Right lobe of liver (tissue), 6 donors: ENCODE results near the gene POLR2C. TPM values are rescaled to one million over a fixed set of nuclear protein-coding genes. Genes with fewer than 3 reads are reported as not detected.
A peak's percentile ranks its signal among the peaks of the same experiment; 100 is the strongest.

Experiments used
- ATAC-seq, 4 donors: fragments of 200-7000 bp; cut with Tn5 transposase; one replicate each; pipeline ENCODE4 v1.9.1; 2020; ENCODE audit warnings: mild to moderate bottlenecking in 4 of 4, moderate library complexity in 4 of 4
- DNase-seq, 3 donors: peaks; one replicate each; pipeline ENCODE4 v3.0.0-alpha.2; 2020
- H3K27ac ChIP-seq, 3 donors: fragments of 200-600 bp; one replicate each; pipeline ENCODE4 v1.8.0; 2022
- H3K27me3 ChIP-seq, 2 donors: fragments of 200-600 bp; one replicate each; pipeline ENCODE4 v1.8.0; 2022
- H3K36me3 ChIP-seq, 4 donors: fragments of 200-600 bp; sonication (generic) in 1 of 4; one replicate each; pipeline versions ENCODE4 v1.5.1 to v1.8.0; 2017 to 2022; ENCODE audit warnings: control low read depth in 1 of 4
- H3K4me1 ChIP-seq, 4 donors: fragments of 200-600 bp; sonication (generic) in 1 of 4; one replicate each; pipeline versions ENCODE4 v1.5.1 to v1.8.0; 2017 to 2022; ENCODE audit warnings: control low read depth in 1 of 4
- H3K4me3 ChIP-seq, 3 donors: fragments of 200-600 bp; one replicate each; pipeline ENCODE4 v1.8.0; 2022
- H3K9me3 ChIP-seq, 4 donors: fragments of 200-600 bp; sonication (generic) in 1 of 4; one replicate each; pipeline versions ENCODE4 v1.5.1 to v1.8.0; 2017 to 2022; ENCODE audit warnings: control low read depth in 1 of 4
- POLR2A ChIP-seq: fragments of 450-650 bp; IDR thresholded peaks from one replicate; pipeline ENCODE4 v1.6.1; 2017; ENCODE audit warnings: antibody characterized with exemption, mild to moderate bottlenecking
- whole genome bisulfite sequencing: methylation state at CpG from one replicate; pipeline ENCODE4 v1.1.6; 2018; ENCODE audit warnings: low coverage, low lambda C conversion rate; ENCODE audit not compliant: insufficient coverage; ENCODE audit errors: missing lambda C conversion rate; 5-methylcytosine and 5-hydroxymethylcytosine counted together
- intact Hi-C, 2 donors: fragments of 100-400 bp; cut with DNase I; formaldehyde crosslinking; loops; one replicate each; pipeline versions ENCODE4 v1.11.2 to v1.14.1; 2022
- total RNA-seq, 6 experiments: library from RNA; depleted of rRNA in 2 of 6; stranded (reverse); fragments of >200 nt in 2 of 6; fragmentation: NEBNext Ultra II Directional in 3 of 6; extraction: Animal tissue kit (Norgen Biotek cat#: 25700) in 3 of 6; gene quantifications; one replicate each; pipeline versions ENCODE4 v1.1.0 to v1.2.4, GENCODE V29; 2016 to 2023
- TF ChIP-seq, protein P1 (sequence below), 4 donors: fragments of 200-600 bp in 3 of 4; fragments of 450-650 bp in 1 of 4; IDR thresholded peaks; one replicate each; pipeline versions ENCODE4 v1.5.1 to v1.8.0; 2016 to 2022; ENCODE audit warnings: antibody characterized with exemption in 4 of 4, mild to moderate bottlenecking in 2 of 4
- donor health status: DM: no; HTN: yes; CAD: no.
- donor health status: DM: no; HTN: no; CAD: no.
- donor health status: DM: no; HTN: no; CAD: no.
- donor health status: DM: no; HTN: yes; CAD: no.
- donor health status: DM: no; HTN: yes; CAD: no.

POLR2C gene
- total RNA-seq, 6 experiments from 2014 or later: 27.7 to 70.2 (median 35.4) TPM

DNA sequence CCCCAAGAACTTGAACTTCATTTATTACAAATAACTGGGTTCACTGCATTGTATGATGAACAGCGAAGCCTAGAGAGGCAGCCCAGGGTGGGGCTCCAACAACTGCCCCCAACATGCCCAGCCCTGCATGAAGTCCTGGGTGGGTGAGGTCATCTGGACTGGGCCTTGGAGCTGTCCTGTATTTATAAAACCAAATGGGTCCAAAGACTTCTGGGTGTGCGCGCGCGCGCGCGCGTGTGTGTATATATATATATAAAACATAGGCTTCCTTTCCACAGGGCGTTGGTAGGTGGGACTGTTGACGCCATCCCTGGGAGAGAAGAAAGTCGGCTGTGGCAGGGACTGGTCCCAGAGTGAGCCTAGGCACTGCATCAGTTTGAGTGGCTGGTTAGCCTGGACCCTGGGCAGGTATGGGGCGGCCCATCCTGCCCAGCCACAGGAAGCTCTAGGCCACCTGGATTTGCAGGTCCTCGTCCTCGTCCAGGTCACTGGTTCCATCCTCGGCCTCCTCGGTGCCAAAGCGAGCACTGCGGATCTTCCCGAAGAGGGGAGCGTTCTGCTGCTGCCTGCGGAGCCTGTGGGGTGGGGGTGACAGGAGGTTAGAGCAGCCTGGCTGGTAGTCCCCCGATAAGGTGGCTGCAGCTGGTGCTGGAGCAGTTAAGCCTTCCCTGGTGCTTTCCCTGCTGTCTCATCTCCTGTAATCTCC is 50.0 kb downstream of the POLR2C start:
- peaks cover 0 to 5% (median 0%) of the 10 kb centered on the region in 4 donors for H3K4me1 ChIP-seq
- ATAC-seq: no peak
- peak in 1 of 3 donors; percentile 48 for DNase-seq
- no peaks in the 10 kb centered on the region for H3K9me3 ChIP-seq
- WGBS: 99% methylated on average over 14 of the region's 23 CpGs
- TF ChIP-seq, protein P1, sequence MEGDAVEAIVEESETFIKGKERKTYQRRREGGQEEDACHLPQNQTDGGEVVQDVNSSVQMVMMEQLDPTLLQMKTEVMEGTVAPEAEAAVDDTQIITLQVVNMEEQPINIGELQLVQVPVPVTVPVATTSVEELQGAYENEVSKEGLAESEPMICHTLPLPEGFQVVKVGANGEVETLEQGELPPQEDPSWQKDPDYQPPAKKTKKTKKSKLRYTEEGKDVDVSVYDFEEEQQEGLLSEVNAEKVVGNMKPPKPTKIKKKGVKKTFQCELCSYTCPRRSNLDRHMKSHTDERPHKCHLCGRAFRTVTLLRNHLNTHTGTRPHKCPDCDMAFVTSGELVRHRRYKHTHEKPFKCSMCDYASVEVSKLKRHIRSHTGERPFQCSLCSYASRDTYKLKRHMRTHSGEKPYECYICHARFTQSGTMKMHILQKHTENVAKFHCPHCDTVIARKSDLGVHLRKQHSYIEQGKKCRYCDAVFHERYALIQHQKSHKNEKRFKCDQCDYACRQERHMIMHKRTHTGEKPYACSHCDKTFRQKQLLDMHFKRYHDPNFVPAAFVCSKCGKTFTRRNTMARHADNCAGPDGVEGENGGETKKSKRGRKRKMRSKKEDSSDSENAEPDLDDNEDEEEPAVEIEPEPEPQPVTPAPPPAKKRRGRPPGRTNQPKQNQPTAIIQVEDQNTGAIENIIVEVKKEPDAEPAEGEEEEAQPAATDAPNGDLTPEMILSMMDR (IDR thresholded peaks at IDR 0.05): no peak
- no peak for TF ChIP-seq POLR2A
- H3K36me3 ChIP-seq: no peaks in the 10 kb centered on the region
- H3K4me3 ChIP-seq: no peak overlapping the region
- no peak overlapping the region for H3K27ac ChIP-seq
- intact Hi-C loops: loop anchor here (10.0 kb wide), 5 partner anchors 48 to 208 kb away; partner anchors contain the start of gene POLR2C (in 1 of the 2)
- no peaks in the 10 kb centered on the region for H3K27me3 ChIP-seq

DNA sequence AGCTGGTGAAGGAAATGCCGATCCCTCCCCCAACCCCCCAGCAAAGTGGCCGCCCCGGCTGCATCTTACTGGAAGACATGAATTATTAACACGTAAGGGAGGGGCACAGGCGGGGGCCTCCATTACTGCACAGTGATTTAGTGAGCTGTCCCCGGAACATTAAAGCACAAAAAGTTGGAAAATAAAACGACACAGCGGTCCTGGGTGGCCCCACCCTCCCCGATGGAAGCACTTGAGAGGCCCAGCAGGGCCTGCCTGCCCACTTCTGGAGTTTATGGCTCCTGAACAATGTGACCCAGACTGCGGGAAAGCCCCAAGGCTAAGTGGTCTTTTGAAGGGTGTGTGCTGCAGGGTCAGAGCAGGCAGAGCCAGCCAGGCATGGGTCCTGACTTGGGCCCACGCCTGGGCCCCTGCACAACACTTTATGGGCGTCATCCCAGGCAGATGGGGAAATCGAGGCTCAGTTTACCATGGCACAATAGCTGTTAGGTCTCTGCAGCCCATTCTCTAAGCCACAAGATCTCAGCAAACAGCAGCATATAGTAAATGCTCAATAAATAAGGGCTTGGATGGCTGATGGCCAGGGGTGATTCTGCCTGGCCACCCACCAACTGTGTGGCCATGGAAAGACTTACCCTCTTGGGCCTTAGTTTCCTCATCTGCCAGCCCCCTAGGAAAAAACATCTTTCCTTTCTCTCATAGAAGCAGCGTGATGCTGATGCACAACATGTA is 51.1 kb downstream of the POLR2C start:
- no peaks in the 10 kb centered on the region for H3K9me3 ChIP-seq
- H3K27me3 ChIP-seq: no peaks in the 10 kb centered on the region
- intact Hi-C loops: loop anchor here (10.0 kb wide), 5 partner anchors 49 to 209 kb away; partner anchors contain the start of gene POLR2C (in 1 of the 2)
- no peaks in the 10 kb centered on the region for H3K36me3 ChIP-seq
- no peak overlapping the region for H3K4me3 ChIP-seq
- peak in 1 of 3 donors; percentile 18 for DNase-seq
- WGBS: 91% methylated on average over 5 of the region's 14 CpGs
- no peak for ATAC-seq
- no peak for TF ChIP-seq POLR2A
- TF ChIP-seq, protein P1 (IDR thresholded peaks at IDR 0.05): no peak
- peaks cover 0 to 5% (median 0%) of the 10 kb centered on the region in 4 donors for H3K4me1 ChIP-seq
- no peak overlapping the region for H3K27ac ChIP-seq

DNA sequence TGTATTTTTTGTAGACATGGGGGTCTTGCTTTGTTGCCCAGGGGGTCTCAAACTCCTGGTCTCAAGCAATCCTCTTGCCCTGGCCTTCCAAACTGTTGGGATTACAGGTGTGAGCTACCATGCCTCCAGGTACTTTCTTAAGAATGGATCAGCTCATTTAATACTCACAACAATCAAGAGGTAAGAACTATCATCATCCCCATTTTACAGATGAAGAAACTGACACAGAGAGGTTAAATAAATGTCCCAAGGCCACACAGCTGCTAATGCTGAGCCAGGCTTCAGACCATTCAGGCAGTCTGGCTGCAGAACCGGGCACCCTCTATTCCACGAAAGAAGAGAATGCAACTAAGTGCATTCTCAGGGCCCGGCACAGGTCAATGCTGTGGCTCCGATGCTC is 51.9 kb downstream of the POLR2C start:
- peaks cover 0 to 9% (median 0%) of the 10 kb centered on the region in 4 donors for H3K4me1 ChIP-seq
- no peak overlapping the region for H3K27ac ChIP-seq
- no peaks in the 10 kb centered on the region for H3K36me3 ChIP-seq
- no peak overlapping the region for H3K4me3 ChIP-seq
- TF ChIP-seq, protein P1 (IDR thresholded peaks at IDR 0.05): no peak
- no peak for TF ChIP-seq POLR2A
- no peak for ATAC-seq
- no peaks in the 10 kb centered on the region for H3K27me3 ChIP-seq
- no peak for DNase-seq
- intact Hi-C loops: loop anchor here (10.0 kb wide), 5 partner anchors 50 to 210 kb away; partner anchors contain the start of gene POLR2C (in 1 of the 2)
- no CpG with 5 or more reads among the region's 4 CpGs for WGBS
- H3K9me3 ChIP-seq: no peaks in the 10 kb centered on the region

DNA sequence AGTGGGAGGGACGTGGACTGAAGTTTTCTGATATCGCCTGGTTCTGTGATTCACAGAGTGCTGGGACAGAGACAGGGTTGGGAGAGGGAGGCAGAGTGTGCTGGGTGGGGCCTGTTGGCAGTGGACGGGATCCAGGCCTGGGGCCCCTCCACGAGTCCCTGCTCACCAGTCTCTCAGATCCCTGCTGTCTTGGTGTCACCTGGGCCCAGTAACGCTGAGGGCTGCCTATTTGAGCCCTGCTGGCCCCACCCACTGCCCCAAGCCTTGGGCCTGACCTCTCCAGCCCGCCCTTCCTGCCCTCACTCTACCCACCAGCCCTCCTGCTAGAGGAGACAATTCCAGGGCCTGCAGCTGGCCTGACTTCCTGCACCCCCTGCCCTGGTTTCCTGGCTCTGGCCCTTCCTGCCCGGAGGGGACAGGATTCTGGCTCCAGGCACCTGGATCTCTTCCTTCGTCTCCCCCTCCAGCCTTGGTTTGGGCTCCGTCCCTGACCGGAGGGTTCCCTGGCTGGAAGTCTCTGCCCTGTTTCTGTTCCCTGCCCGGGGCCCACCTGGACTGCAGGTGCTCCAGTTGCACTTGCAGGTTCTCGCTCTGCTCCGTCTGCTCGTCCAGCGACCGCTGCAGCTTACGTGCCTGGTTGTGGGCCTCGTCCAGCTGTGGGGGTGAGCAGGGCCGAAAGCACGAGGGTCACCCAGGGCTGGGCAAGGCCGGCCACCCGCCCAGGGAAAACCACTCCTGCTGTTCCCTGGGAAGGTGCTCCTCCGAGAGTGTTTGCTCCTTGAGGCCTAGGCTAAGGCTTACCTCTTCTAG is 52.5 kb downstream of the POLR2C start:
- intact Hi-C loops: loop anchor here (5.0 to 10.0 kb wide), 6 partner anchors 50 to 210 kb away; partner anchors contain the start of gene POLR2C (in 1 of the 2)
- WGBS: 63% methylated on average over 2 of the region's 23 CpGs
- ATAC-seq (peak; percentile 24 to 47 (median 36)), DNase-seq (peak in 1 of 3 donors; percentile 53)
- Histone ChIP-seq H3K4me3 (no peak overlapping the region), H3K27ac (no peak overlapping the region), H3K27me3 (no peaks in the 10 kb centered on the region), H3K4me1 (peaks cover 0 to 13% (median 0%) of the 10 kb centered on the region in 4 donors), H3K36me3 (no peaks in the 10 kb centered on the region), H3K9me3 (no peaks in the 10 kb centered on the region)
- TF ChIP-seq POLR2A: no peak
- TF ChIP-seq, protein P1 (IDR thresholded peaks at IDR 0.05): no peak
